GM18502 (cell line): ENCODE data around the gene MIEF1.

Source experiments
- ATAC-seq: cut with Tn5 transposase; IDR thresholded peaks from one replicate; pipeline ENCODE4 v1.9.1; 2021; ENCODE audit warnings: mild to moderate bottlenecking; ENCODE audit not compliant: unreplicated experiment, poor library complexity

The MIEF1 gene

GRCh38 chr22:39554151-39554550, 52.1 kb downstream of the MIEF1 start:
- no peak for ATAC-seq

- no peak for ATAC-seq
Measured at GRCh38 chr22:39556970-39557841, 55.1 kb downstream of the MIEF1 start.

GRCh38 chr22:39558254-39558727, 56.2 kb downstream of the MIEF1 start:
- ATAC-seq: no peak

- no peak for ATAC-seq
Measured at GRCh38 chr22:39558950-39559349, 56.9 kb downstream of the MIEF1 start.

- no peak for ATAC-seq
Measured at GRCh38 chr22:39559456-39560105, 57.5 kb downstream of the MIEF1 start.

- no peak for ATAC-seq
Measured at GRCh38 chr22:39560127-39560526, 58.0 kb downstream of the MIEF1 start.

GRCh38 chr22:39562839-39563489, 60.9 kb downstream of the MIEF1 start:
- no peak for ATAC-seq

- ATAC-seq: no peak
Measured at GRCh38 chr22:39563571-39564428, 61.7 kb downstream of the MIEF1 start.

GRCh38 chr22:39565414-39565944, 63.4 kb downstream of the MIEF1 start:
- no peak for ATAC-seq

- ATAC-seq: no peak
Measured at GRCh38 chr22:39567135-39567946, 65.3 kb downstream of the MIEF1 start.
